ENCODE measurements around the gene ADCY9.

- TF ChIP-seq POLR2A (IDR thresholded peaks at IDR 0.05) (no peak), CTCF (IDR thresholded peaks at IDR 0.05) (no peak), POLR2AphosphoS5 (IDR thresholded peaks at IDR 0.05) (no peak)
Measured at GRCh38 chr16:4096509-4096908, 19.7 kb downstream of the ADCY9 start.
